Gastrocnemius medialis (tissue), 4 donors: ENCODE data around the gene ZBTB7C.

ENCODE experiments used
- POLR2A ChIP-seq, 2 donors: fragments of 450-650 bp; IDR thresholded peaks; one replicate each; pipeline ENCODE4 v1.6.1; 2017; ENCODE audit warnings: antibody characterized with exemption in 2 of 2, mild to moderate bottlenecking in 2 of 2, moderate library complexity in 2 of 2
- TF ChIP-seq, protein P1 (sequence below), 5 experiments: fragments of 450-650 bp in 3 of 5; fragments of 200-600 bp in 2 of 5; sonication (generic) in 2 of 5; IDR thresholded peaks in 4 of 5; conservative IDR thresholded peaks in 1 of 5; 1 replicate in 4 of 5; 2 replicates in 1 of 5; pipeline ENCODE4 v1.5.1; 2016 to 2019; ENCODE audit warnings: antibody characterized with exemption in 5 of 5, mild to moderate bottlenecking in 3 of 5, moderate library complexity in 3 of 5

GRCh38 chr18:48013162-48013561 is 396.0 kb downstream of the ZBTB7C start:
- TF ChIP-seq POLR2A (IDR thresholded peaks at IDR 0.05): no peak
- TF ChIP-seq, protein P1, sequence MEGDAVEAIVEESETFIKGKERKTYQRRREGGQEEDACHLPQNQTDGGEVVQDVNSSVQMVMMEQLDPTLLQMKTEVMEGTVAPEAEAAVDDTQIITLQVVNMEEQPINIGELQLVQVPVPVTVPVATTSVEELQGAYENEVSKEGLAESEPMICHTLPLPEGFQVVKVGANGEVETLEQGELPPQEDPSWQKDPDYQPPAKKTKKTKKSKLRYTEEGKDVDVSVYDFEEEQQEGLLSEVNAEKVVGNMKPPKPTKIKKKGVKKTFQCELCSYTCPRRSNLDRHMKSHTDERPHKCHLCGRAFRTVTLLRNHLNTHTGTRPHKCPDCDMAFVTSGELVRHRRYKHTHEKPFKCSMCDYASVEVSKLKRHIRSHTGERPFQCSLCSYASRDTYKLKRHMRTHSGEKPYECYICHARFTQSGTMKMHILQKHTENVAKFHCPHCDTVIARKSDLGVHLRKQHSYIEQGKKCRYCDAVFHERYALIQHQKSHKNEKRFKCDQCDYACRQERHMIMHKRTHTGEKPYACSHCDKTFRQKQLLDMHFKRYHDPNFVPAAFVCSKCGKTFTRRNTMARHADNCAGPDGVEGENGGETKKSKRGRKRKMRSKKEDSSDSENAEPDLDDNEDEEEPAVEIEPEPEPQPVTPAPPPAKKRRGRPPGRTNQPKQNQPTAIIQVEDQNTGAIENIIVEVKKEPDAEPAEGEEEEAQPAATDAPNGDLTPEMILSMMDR (IDR thresholded peaks at IDR 0.05 in 4 of 5, conservative IDR thresholded peaks at IDR 0.05 in 1 of 5): no peak
